IMR-90 (cell line): ENCODE results near the gene MRPL40.

Experiments used
- CEBPB ChIP-seq: IDR thresholded peaks from 2 replicates; pipeline ENCODE4 v1.6.1; 2012; ENCODE audit warnings: low read depth, low read length, improper control_type of control experiment
- CTCF ChIP-seq: conservative IDR thresholded peaks from 2 replicates; pipeline ENCODE4 v1.5.1; 2012; ENCODE audit warnings: mild to moderate bottlenecking, low read depth, low read length, improper control_type of control experiment
- FOS ChIP-seq: fragments of 150-350 bp; IDR thresholded peaks from 2 replicates; pipeline ENCODE4 v1.6.1; 2016; ENCODE audit warnings: low read depth, low read length
- MXI1 ChIP-seq: IDR thresholded peaks from 2 replicates; pipeline ENCODE4 v1.6.1; 2012; ENCODE audit warnings: low read depth, mild to moderate bottlenecking, low read length, moderate library complexity, borderline replicate concordance
- RAD21 ChIP-seq: IDR thresholded peaks from 2 replicates; pipeline ENCODE4 v1.6.1; 2012; ENCODE audit warnings: low read length, improper control_type of control experiment
- RCOR1 ChIP-seq: IDR thresholded peaks from 2 replicates; pipeline ENCODE4 v1.6.1; 2012; ENCODE audit warnings: mild to moderate bottlenecking, low read length, improper control_type of control experiment; ENCODE audit not compliant: insufficient replicate concordance
- RFX5 ChIP-seq: IDR thresholded peaks from 2 replicates; pipeline ENCODE4 v1.8.0; 2012; ENCODE audit warnings: low read depth, mild to moderate bottlenecking, low read length, moderate library complexity

GRCh38 chr22:19461506-19461905 is 29.2 kb downstream of the MRPL40 start:
- TF ChIP-seq CTCF (no peak), MXI1 (no peak), RAD21 (no peak), RCOR1 (no peak), CEBPB (no peak), RFX5 (no peak), FOS (no peak)
